Endothelial cell of umbilical vein (primary cell): Measurements from ENCODE around the gene BCAS3. TPM values are rescaled to one million over a fixed set of nuclear protein-coding genes. Genes with fewer than 3 reads are reported as not detected.

Experiments
- BruUV-seq: library from RNA; stranded (reverse); fragments of 400-500 nt; replicated peaks from 2 replicates; lab custom pipeline; 2021; lab: Mats Ljungman, UMichigan
- CTCF ChIA-PET: fragments of 300-600, 350-600 bp; sonication (Branson Sonifier 250); formaldehyde crosslinking; loops from one replicate; lab custom pipeline; 2021; ENCODE audit warnings: antibody characterized with exemption, inconsistent platforms; lab: Charles Lee
- POLR2A ChIA-PET: fragments of 300-600, 350-600 bp; sonication (Branson Sonifier 250); formaldehyde crosslinking; loops from one replicate; lab custom pipeline; 2021; ENCODE audit warnings: antibody characterized with exemption, inconsistent platforms; lab: Charles Lee
- DNase-seq: peaks from one replicate; pipeline ENCODE4 v3.0.0-alpha.2; 2011; ENCODE audit warnings: low read depth, low spot score
- FAIRE-seq: peaks from 2 replicates; lab custom pipeline; 2011; peaks lifted over from hg19 to GRCh38; lab: Jason Lieb, UNC
- H2AFZ ChIP-seq: 2 replicates; pipeline ENCODE4 v1.6.0; 2012; ENCODE audit warnings: low read depth, low read length, control low read depth, inconsistent platforms
- H3K27ac ChIP-seq: 2 replicates; pipeline ENCODE4 v1.5.1; 2011; ENCODE audit warnings: low read depth, mild to moderate bottlenecking, control low read depth, low read length, moderate library complexity; ENCODE audit not compliant: insufficient read depth
- H3K27me3 ChIP-seq, 2 experiments: 2 replicates each; pipeline versions ENCODE4 v1.6.0 to v1.6.1; 2011; ENCODE audit warnings: low read length in 2 of 2, mixed read lengths in 1 of 2; ENCODE audit not compliant: control insufficient read depth in 2 of 2, insufficient read depth in 2 of 2
- H3K36me3 ChIP-seq, 2 experiments: 2 replicates in 1 of 2; 3 replicates in 1 of 2; pipeline ENCODE4 v1.5.1; 2011; ENCODE audit warnings: low read length in 2 of 2, mild to moderate bottlenecking in 1 of 2, moderate library complexity in 1 of 2; ENCODE audit not compliant: control insufficient read depth in 2 of 2, insufficient read depth in 2 of 2; ENCODE audit errors: extremely low read depth in 1 of 2
- H3K4me1 ChIP-seq: 3 replicates; pipeline ENCODE4 v1.5.1; 2011; ENCODE audit warnings: mild to moderate bottlenecking, low read length; ENCODE audit not compliant: control insufficient read depth, insufficient read depth; ENCODE audit errors: extremely low read depth
- H3K4me2 ChIP-seq: 2 replicates; pipeline ENCODE4 v1.6.1; 2011; ENCODE audit warnings: low read length, control low read depth, mixed read lengths; ENCODE audit not compliant: insufficient read depth
- H3K4me3 ChIP-seq, 3 experiments: fragments of 200-600 bp in 1 of 3; sonication (generic), shearing (Covaris generic) in 1 of 3; replicated peaks in 1 of 3; 2 replicates each; pipeline ENCODE4 v1.5.1; 2011 to 2016; ENCODE audit warnings: control low read depth in 3 of 3, low read length in 3 of 3, mild to moderate bottlenecking in 2 of 3, inconsistent platforms in 1 of 3, low read depth in 1 of 3, moderate library complexity in 1 of 3; ENCODE audit not compliant: insufficient read depth in 1 of 3
- H3K79me2 ChIP-seq: 2 replicates; pipeline ENCODE4 v1.6.0; 2012; ENCODE audit warnings: low read length, inconsistent platforms; ENCODE audit not compliant: control insufficient read depth, insufficient read depth
- H3K9ac ChIP-seq: replicated peaks from 2 replicates; pipeline ENCODE3; 2011; ENCODE audit warnings: low read length, control low read depth; ENCODE audit not compliant: insufficient read depth; ENCODE audit errors: extremely low read depth
- H3K9me1 ChIP-seq: replicated peaks from 3 replicates; pipeline ENCODE4 v1.6.0; 2011; ENCODE audit warnings: mild to moderate bottlenecking, low read length; ENCODE audit not compliant: control insufficient read depth, insufficient read depth; ENCODE audit errors: extremely low read depth
- H3K9me3 ChIP-seq: replicated peaks from 2 replicates; pipeline ENCODE4 v1.5.1; 2012; ENCODE audit warnings: low read length, inconsistent platforms; ENCODE audit not compliant: control insufficient read depth, insufficient read depth
- H4K20me1 ChIP-seq: replicated peaks from 2 replicates; pipeline ENCODE3; 2011; ENCODE audit warnings: mild to moderate bottlenecking, low read length; ENCODE audit not compliant: control insufficient read depth, insufficient read depth; ENCODE audit errors: extremely low read depth
- EZH2 ChIP-seq: IDR thresholded peaks from 2 replicates; pipeline ENCODE4 v1.6.1; 2012; ENCODE audit warnings: borderline replicate concordance, low read depth, mild to moderate bottlenecking, moderate library complexity, low read length, inconsistent platforms; ENCODE audit not compliant: severe bottlenecking
- FOS ChIP-seq: IDR thresholded peaks from 2 replicates; pipeline ENCODE4 v1.6.1; 2011; ENCODE audit warnings: mild to moderate bottlenecking, low read length, moderate library complexity, borderline replicate concordance; ENCODE audit not compliant: insufficient read depth
- GATA2 ChIP-seq: IDR thresholded peaks from 2 replicates; pipeline ENCODE4 v1.7.0; 2011; ENCODE audit warnings: low read depth, mild to moderate bottlenecking, moderate library complexity, mixed read lengths, low read length; ENCODE audit not compliant: insufficient read length, insufficient read depth
- JUN ChIP-seq: IDR thresholded peaks from 2 replicates; pipeline ENCODE4 v1.6.1; 2011; ENCODE audit warnings: borderline replicate concordance, low read depth; ENCODE audit not compliant: insufficient read length, insufficient read depth
- MYC ChIP-seq: IDR thresholded peaks from one replicate; pipeline ENCODE4 v1.6.1; 2011; ENCODE audit warnings: mild to moderate bottlenecking, low read depth, low read length
- POLR2A ChIP-seq: IDR thresholded peaks from 2 replicates; pipeline ENCODE4 v1.6.1; 2012; ENCODE audit warnings: low read depth, mild to moderate bottlenecking, control low read depth, low read length
- POLR2AphosphoS5 ChIP-seq: IDR thresholded peaks from 2 replicates; pipeline ENCODE4 v1.6.1; 2012; ENCODE audit warnings: low read depth, mild to moderate bottlenecking, control low read depth, low read length, moderate library complexity; ENCODE audit not compliant: insufficient read depth
- dilution Hi-C: fragments of 300-500 bp; cut with MboI; formaldehyde crosslinking; loops from one replicate; pipeline ENCODE4 v1.15.0; 2019; ENCODE audit warnings: low sequenced_read_pairs; ENCODE audit not compliant: extremely low pct_ligation_motif_present
- intact Hi-C: fragments of 100-400 bp; cut with micrococcal nuclease; formaldehyde crosslinking; loops from one replicate; pipeline ENCODE4 v1.10.0; 2022
- polyA plus RNA-seq, 4 experiments: library from polyadenylated mRNA; depleted of rRNA in 3 of 4; stranded (reverse) in 3 of 4; unstranded in 1 of 4; fragments of >200 nt; gene quantifications; 2 replicates each; pipeline versions ENCODE4 v1.2.1 to v1.2.3, GENCODE V29; 2011 to 2012; ENCODE audit warnings: missing spikeins in 1 of 4
- total RNA-seq: library from RNA; stranded (reverse); gene quantifications from 2 replicates; pipeline ENCODE4 v1.2.3, GENCODE V29; 2021
- TF ChIP-seq, protein P1 (sequence below): IDR thresholded peaks from 2 replicates; pipeline ENCODE4 v1.6.1; 2011; ENCODE audit not compliant: insufficient read depth, insufficient read length
- TF ChIP-seq, protein P2 (sequence below), 2 donors: IDR thresholded peaks; 1 replicate in 1 of 2; 2 replicates in 1 of 2; pipeline ENCODE4 v1.5.1; 2011; ENCODE audit warnings: low read length in 2 of 2, mild to moderate bottlenecking in 2 of 2, moderate library complexity in 2 of 2, control low read depth in 1 of 2, inconsistent platforms in 1 of 2, low read depth in 1 of 2; ENCODE audit not compliant: insufficient read depth in 1 of 2; ENCODE audit errors: extremely low read depth in 1 of 2

The BCAS3 gene
- total and polyA plus RNA-seq, 2 donors (not counting 3 experiments of a cell fraction or from before 2014, with no cell fraction given), result 8.2 to 16.0 TPM

DNA sequence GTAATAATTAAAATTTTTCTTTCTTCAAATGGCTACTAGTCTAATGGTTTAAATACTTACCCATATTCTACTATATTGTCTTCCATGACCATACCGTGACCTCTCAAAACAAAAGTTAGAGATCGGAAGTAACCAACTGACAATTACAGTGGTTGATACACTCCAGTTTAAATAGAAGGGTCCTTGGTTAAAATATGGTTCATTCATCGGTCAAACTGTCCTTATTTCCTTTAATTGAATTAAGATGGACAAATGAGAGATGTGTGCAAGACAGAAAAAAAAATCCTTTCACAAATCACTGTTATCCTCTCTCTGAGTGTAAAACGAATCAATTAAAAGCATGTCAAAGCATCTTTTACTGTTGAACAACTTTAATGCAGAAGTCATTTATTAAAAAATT is 507.7 kb downstream of the BCAS3 start:
- no peak for FAIRE-seq
- H3K9me1 ChIP-seq, result no peaks in the 10 kb centered on the region
- H3K9ac ChIP-seq, result no peak overlapping the region
- no peak for DNase-seq
- no peaks in the 10 kb centered on the region for H3K27me3 ChIP-seq
- no peak overlapping the region for H3K4me3 ChIP-seq
- dilution Hi-C loops, result no loop called here
- H3K9me3 ChIP-seq, result no peaks in the 10 kb centered on the region
- no peaks in the 10 kb centered on the region for H4K20me1 ChIP-seq
- CTCF ChIA-PET, result interaction anchor here (3.1 kb wide), 1 partner anchor 13 kb away, joined by 9 read pairs; no protein-coding TSS in a partner anchor
- BruUV-seq, result no TSS peak
- intact Hi-C loops, result loop anchor here (10.0 kb wide), 1 partner anchor 61 kb away; no protein-coding TSS in a partner anchor
- H3K27ac ChIP-seq, result no peak overlapping the region
- POLR2A ChIA-PET, result no interaction called here
- H3K4me1 ChIP-seq, result no peaks in the 10 kb centered on the region
- no peaks in the 10 kb centered on the region for H3K79me2 ChIP-seq
- no peak for TF ChIP-seq EZH2
- no peak for TF ChIP-seq FOS
- TF ChIP-seq, protein P1, sequence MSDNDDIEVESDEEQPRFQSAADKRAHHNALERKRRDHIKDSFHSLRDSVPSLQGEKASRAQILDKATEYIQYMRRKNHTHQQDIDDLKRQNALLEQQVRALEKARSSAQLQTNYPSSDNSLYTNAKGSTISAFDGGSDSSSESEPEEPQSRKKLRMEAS, result no peak
- no peak for TF ChIP-seq POLR2AphosphoS5
- no peak for TF ChIP-seq POLR2A
- no peak for TF ChIP-seq JUN
- TF ChIP-seq, protein P2, sequence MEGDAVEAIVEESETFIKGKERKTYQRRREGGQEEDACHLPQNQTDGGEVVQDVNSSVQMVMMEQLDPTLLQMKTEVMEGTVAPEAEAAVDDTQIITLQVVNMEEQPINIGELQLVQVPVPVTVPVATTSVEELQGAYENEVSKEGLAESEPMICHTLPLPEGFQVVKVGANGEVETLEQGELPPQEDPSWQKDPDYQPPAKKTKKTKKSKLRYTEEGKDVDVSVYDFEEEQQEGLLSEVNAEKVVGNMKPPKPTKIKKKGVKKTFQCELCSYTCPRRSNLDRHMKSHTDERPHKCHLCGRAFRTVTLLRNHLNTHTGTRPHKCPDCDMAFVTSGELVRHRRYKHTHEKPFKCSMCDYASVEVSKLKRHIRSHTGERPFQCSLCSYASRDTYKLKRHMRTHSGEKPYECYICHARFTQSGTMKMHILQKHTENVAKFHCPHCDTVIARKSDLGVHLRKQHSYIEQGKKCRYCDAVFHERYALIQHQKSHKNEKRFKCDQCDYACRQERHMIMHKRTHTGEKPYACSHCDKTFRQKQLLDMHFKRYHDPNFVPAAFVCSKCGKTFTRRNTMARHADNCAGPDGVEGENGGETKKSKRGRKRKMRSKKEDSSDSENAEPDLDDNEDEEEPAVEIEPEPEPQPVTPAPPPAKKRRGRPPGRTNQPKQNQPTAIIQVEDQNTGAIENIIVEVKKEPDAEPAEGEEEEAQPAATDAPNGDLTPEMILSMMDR (IDR thresholded peaks at IDR 0.05; ENCODE audit: extremely low read depth in 1 of 2, insufficient read depth in 1 of 2, low read depth in 1 of 2, low read length in 2 of 2), result no peak
- no peak for TF ChIP-seq MYC
- TF ChIP-seq GATA2, result no peak
- no peak overlapping the region for H3K4me2 ChIP-seq
- no peak overlapping the region for H2AFZ ChIP-seq
- H3K36me3 ChIP-seq, result no peaks in the 10 kb centered on the region
